Measurements from ENCODE around the gene C5orf52. TPM values are rescaled to one million over a fixed set of nuclear protein-coding genes. Genes with fewer than 3 reads are reported as not detected.

The C5orf52 gene
- not detected for total RNA-seq

DNA sequence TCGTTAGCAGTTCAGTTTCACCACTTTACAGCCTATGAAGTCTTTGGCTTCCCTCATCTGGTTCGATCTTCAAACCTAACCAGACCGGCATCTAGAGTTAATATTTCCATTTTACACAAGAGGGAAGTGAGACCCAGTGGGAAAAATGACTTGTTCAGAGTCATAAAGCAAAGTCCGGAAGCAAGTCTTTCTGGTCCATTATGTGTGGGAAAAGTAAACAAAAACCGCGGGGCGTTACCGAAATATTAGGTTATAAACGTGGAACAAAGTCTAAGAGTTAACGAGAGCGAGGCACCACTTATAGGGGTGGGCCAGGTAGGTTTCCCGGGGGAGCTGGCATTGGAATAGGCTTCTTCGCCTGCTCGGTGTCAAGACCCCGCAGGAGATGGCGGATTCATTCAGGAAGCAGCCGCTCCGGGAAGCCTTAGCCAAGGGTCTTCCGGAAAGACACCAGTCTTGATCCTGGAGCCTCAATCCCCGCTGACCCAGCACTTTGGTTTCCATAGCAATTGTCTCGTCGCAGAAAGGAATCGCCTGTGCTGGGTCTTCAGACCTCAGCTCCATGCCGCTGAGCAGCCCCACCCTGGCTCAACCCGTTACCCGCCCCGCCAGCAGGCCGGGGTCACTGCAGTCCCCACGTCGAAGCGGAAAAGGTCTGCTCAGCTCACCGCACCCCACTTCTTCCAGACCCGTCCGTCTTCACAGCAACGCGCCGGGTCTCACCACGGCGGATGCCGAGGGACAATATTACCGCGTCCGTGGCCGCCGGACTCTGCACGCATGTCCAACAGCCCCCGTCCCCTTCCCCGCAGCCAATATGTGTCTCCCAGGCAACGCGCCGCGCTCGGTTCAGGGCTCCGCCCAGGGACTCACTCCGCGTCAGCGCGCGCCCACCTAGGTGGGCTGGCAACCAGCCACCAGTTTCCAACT lies at the start of gene C5orf52:
Gene C5orf52, plus strand, starts transcription at position 872 of the 930 bp plus-strand sequence. CDS start 82 bp downstream, outside the sequence.
- DNase-seq (ENCODE audit: low spot score) (no peak), ATAC-seq (peak; percentile 68 to 77)
- peak within 1 kb of the TSS; percentile 97 for H3K4me3 Mint-ChIP-seq
- no peaks in the 10 kb centered on the region for H3K9me3 Mint-ChIP-seq
- H3K27ac Mint-ChIP-seq, result peak within 1 kb of the TSS; percentile 53 to 55
- H3K27me3 Mint-ChIP-seq, result peaks cover 20 to 29% of the 10 kb centered on the region in 2 donors
- peaks cover 26 to 27% of the 10 kb centered on the region in 2 donors for H3K4me1 Mint-ChIP-seq (ENCODE audit: low read depth in 2 of 2)
- H3K36me3 Mint-ChIP-seq, result peaks cover 5% of the 10 kb centered on the region

DNA sequence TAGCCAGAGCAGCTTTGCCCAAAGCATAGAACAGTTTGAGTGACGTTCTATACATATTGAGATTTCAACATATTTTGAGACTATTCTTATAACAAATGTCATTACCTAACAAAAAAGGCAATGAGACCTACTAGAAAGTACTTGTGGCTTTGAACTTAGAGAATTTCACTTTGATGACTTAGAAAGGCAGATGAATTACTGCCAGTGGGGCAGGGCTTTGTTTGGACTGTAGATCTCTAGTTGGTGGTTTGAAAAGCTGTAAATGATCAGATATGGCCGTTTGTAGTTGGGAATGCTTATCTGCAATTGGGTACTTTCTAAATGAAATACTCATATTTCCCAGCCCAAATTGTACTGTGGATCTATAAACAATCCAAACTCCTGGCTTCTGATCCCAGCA lies 47.2 kb upstream of the C5orf52 start:
- H3K4me3 Mint-ChIP-seq, result no peak overlapping the region
- DNase-seq (ENCODE audit: low spot score) (no peak), ATAC-seq (no peak)
- H3K27me3 Mint-ChIP-seq, result peaks cover 7 to 9% of the 10 kb centered on the region in 2 donors
- no peak overlapping the region for H3K27ac Mint-ChIP-seq
- H3K36me3 Mint-ChIP-seq, result peaks cover 17% of the 10 kb centered on the region
- peaks cover 3 to 4% of the 10 kb centered on the region in 2 donors for H3K4me1 Mint-ChIP-seq (ENCODE audit: low read depth in 2 of 2)
- no peaks in the 10 kb centered on the region for H3K9me3 Mint-ChIP-seq

DNA sequence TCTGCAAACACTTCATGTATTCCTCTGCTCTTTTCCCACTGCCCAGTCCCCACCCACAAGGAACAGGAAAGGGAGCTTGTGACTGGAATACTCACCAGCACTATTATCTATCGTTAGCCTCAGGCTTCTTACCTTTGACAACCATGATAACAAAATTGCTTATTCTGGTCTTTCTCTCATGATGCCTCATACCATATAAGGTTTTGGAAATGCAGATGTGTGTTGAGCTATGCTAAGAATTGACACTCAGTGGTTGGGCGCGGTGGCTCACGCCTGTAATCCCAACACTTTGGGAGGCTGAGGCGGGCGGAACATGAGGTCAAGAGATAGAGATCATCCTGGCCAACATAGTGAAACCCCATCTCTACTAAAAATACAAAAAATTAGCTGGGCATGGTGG lies 44.5 kb upstream of the C5orf52 start:
- Mint-ChIP-seq H3K4me3 (no peak overlapping the region), H3K36me3 (peaks cover 9% of the 10 kb centered on the region), H3K9me3 (peaks cover 3% of the 10 kb centered on the region), H3K27me3 (peaks cover 7 to 9% of the 10 kb centered on the region in 2 donors), H3K27ac (peak overlapping the region in 1 of 2 donors; percentile 31), H3K4me1 (ENCODE audit: low read depth in 2 of 2) (peaks cover 3 to 4% of the 10 kb centered on the region in 2 donors)
- ATAC-seq (no peak), DNase-seq (ENCODE audit: low spot score) (no peak)

DNA sequence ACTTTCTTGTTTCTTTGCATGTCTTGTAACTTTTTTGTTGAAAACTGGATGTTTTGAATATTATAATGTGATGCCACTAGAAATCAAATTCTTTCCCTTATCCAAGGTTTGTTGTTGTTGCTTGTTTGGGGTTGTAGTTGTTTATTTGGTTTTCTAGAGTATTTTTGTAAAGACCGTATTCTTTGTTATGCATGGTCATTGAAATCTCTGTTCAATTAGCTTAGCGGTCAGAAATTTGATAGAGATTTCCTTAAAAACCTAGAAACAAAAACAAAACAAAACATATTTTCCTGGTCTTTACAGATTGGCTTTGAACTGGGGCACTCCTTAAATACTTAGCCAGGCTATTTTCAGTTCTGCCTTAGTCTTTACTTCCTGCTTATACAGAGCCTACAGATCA lies 41.0 kb upstream of the C5orf52 start:
- Mint-ChIP-seq H3K27ac (no peak overlapping the region), H3K4me1 (ENCODE audit: low read depth in 2 of 2) (peaks cover 0 to 4% of the 10 kb centered on the region in 2 donors), H3K4me3 (no peak overlapping the region), H3K9me3 (peaks cover 3% of the 10 kb centered on the region), H3K36me3 (no peaks in the 10 kb centered on the region), H3K27me3 (peaks cover 0 to 3% of the 10 kb centered on the region in 2 donors)
- DNase-seq (ENCODE audit: low spot score) (no peak), ATAC-seq (no peak)

DNA sequence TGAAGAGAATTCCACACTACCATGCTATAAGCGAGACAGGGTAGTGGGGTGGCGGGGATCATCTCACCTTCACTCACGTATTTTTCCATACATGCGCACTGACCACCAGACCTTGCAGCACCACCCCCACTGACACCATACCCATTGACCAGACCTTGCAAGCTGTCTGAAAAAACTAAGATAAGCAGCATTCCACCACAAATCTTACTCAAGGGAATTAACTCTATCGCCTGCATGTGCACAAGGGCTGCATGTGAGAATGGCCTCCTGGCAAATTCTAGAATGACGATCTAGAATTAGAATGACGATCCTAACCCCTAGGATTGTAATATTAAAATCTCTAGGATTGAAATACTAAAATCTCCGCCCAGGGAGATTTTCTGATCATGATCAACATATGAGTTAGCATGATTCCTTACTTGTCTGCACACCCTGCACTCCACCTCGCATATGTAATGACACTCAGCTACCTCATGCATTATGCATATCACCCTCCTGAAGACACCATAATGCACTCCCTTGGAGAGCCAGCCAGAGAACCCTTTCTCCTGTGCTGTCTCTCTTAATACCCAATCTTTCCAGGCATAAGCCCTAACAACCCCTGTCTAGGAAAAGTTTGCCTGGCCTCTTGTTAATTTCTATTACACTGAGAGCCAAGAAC lies 30.8 kb upstream of the C5orf52 start:
- Mint-ChIP-seq H3K4me3 (no peak overlapping the region), H3K27ac (no peak overlapping the region), H3K4me1 (ENCODE audit: low read depth in 2 of 2) (peaks cover 0 to 3% of the 10 kb centered on the region in 2 donors), H3K36me3 (no peaks in the 10 kb centered on the region), H3K9me3 (no peaks in the 10 kb centered on the region), H3K27me3 (peaks cover 0 to 4% of the 10 kb centered on the region in 2 donors)
- no peak for ATAC-seq
- DNase-seq (ENCODE audit: low spot score), result no peak

DNA sequence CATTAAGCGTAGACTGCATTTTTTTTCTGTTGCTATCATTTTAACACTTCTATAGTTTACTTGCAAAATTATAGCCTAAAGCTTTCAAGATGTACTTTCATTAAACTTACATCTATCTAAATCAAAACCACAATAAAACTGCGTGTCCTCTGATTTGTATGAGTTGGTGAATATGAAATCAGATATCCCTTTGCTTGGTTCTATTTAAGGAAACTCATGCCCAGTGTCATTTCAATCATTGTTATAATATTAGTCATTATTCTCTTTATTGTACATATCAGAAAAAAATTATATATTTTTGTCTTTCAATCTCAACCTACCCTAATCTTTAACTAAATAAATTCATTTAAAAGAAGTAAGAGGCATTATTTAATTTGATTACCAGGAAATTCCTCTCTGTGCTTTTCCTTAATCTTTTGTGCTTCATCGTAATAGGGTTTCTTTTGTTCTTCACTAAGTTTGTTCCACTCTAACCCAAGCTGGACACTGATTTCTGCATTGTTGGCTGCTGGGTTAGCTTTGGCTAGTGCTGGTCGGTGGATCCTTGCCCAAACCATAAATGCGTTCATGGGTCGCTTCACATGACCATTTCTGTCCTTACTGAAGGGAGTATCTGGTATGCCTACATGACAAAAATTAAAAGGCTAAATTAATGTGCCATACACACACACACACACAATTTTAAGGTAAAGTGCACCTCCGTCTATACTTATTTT lies 22.9 kb upstream of the C5orf52 start:
- Mint-ChIP-seq H3K4me1 (ENCODE audit: low read depth in 2 of 2) (peaks cover 10 to 15% of the 10 kb centered on the region in 2 donors), H3K9me3 (peaks cover 6% of the 10 kb centered on the region), H3K4me3 (no peak overlapping the region), H3K27ac (no peak overlapping the region), H3K36me3 (peaks cover 10% of the 10 kb centered on the region), H3K27me3 (no peaks in the 10 kb centered on the region)
- DNase-seq (ENCODE audit: low spot score), result no peak
- ATAC-seq, result no peak

DNA sequence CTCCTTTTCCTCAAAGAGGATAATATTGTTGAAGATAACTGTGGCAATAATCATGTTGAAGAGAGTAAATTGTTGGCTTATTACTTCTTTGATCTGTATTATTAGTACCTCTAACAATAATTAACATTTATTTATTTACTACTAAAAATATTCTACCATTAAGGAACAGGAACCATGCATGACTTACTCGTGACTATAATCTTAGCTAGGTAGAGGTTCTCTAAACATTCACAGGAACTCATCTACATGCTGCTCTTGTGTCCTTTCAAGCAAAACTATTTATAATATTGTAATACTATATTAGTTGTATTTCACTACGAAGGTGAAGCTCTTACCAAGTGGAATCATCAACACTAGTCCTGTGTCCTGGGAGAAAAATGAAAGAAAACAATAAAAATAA lies 22.2 kb upstream of the C5orf52 start:
- Mint-ChIP-seq H3K9me3 (peaks cover 6% of the 10 kb centered on the region), H3K27ac (no peak overlapping the region), H3K27me3 (no peaks in the 10 kb centered on the region), H3K36me3 (peaks cover 13% of the 10 kb centered on the region), H3K4me1 (ENCODE audit: low read depth in 2 of 2) (peaks cover 10 to 15% of the 10 kb centered on the region in 2 donors), H3K4me3 (no peak overlapping the region)
- DNase-seq (ENCODE audit: low spot score) (no peak), ATAC-seq (no peak)

DNA sequence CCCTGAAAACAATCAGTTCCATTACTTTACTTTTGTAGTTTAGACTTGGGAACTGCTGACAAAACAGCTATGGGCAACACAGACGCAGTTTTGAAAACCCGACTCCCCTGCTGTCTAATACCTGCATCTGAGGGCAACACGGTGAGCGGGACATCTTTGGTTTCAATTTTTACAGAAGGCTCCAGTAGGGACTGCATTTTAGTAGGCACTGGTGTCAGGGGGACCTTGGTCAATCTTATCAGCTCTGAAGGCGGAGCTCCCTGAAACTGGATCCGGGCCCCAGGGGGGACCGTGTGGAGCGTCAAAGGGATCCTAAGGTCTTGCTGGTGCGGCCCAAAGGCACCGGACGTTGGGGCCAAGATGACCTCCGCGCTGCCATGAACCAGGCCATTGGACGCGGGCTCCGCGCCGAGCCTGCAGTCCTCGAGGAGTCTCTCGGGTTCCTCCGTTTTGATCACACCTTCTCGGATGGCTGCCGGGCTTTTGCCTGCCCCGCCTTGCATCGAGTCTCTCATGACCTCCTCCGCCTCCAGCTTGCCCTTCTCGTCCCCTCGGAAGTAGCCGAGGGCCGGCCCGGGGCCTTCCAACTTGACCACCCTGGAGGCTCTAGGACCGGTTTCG lies 20.2 kb upstream of the C5orf52 start:
- ATAC-seq, result no peak
- no peak overlapping the region for H3K4me3 Mint-ChIP-seq
- DNase-seq (ENCODE audit: low spot score), result no peak
- peaks cover 6% of the 10 kb centered on the region for H3K9me3 Mint-ChIP-seq
- peaks cover 13% of the 10 kb centered on the region for H3K36me3 Mint-ChIP-seq
- no peaks in the 10 kb centered on the region for H3K27me3 Mint-ChIP-seq
- peak overlapping the region in 1 of 2 donors; percentile 26 for H3K27ac Mint-ChIP-seq
- peaks cover 10 to 15% of the 10 kb centered on the region in 2 donors for H3K4me1 Mint-ChIP-seq (ENCODE audit: low read depth in 2 of 2)

DNA sequence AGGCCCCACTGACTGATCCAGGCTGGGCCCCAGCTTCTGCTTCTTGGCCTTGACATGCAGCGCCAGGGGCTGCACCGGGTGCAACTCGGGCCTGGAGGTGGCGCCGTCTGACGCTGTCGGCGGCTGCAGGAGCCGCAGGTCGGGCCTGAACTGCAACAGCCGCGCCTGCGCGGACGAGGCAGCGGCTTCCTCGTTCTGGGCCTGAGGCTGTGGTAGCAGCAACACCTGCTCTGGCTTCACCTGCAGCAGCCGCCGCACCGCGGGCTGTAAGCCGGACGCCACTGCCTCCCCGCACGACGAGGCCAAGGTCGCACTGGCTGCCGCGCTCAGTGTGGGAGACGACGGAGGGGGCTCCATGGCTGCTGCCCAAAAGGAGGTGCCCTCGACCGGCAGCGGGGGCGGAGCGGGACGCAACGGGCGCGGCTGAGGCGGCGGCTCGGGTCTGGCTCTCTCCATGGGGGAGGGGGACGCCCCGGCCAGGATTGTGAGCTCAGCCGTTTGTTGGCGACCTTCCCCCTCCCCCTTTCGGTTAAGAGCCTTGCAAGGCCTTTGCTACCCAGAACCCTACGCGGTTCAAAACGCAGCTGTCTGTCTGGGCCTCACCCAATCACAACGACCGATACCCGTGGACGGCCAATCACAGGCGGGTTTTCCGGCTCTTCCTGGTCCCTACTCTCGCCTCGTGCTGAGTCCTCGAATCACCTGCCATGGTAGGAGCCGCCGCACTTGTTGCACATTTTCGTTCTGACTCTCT lies 19.5 kb upstream of the C5orf52 start:
- H3K27ac Mint-ChIP-seq, result peak overlapping the region in 1 of 2 donors; percentile 41
- H3K9me3 Mint-ChIP-seq, result peaks cover 10% of the 10 kb centered on the region
- H3K4me1 Mint-ChIP-seq (ENCODE audit: low read depth in 2 of 2), result peaks cover 10 to 15% of the 10 kb centered on the region in 2 donors
- ATAC-seq (peak; percentile 95 to 97), DNase-seq (ENCODE audit: low spot score) (peak; percentile 82)
- H3K4me3 Mint-ChIP-seq, result peak overlapping the region; percentile 80
- no peaks in the 10 kb centered on the region for H3K27me3 Mint-ChIP-seq
- peaks cover 19% of the 10 kb centered on the region for H3K36me3 Mint-ChIP-seq

DNA sequence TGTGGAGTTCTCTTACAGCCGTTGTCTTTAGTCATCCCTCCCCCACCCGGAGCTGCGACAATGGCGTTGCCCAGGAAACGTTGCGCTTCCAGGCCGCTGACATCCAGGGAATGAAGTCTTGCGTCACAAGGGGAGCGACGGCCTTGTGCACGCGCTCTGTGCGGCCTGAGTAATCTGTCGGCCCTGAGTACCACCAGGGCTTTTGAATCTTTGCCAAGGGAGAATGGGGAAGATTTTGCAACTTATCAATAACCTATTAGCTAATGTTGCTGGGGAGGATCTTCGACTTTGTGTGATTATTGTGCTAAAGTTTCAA lies 19.0 kb upstream of the C5orf52 start, which contains the start of gene SOX30:
Gene SOX30, minus strand, starts transcription at position 62 of the 316 bp plus-strand sequence. CDS start 360 bp downstream, outside the sequence.
- Mint-ChIP-seq H3K36me3 (peaks cover 19% of the 10 kb centered on the region), H3K27ac (peak within 1 kb of the TSS in 1 of 2 donors; percentile 41), H3K27me3 (no peaks in the 10 kb centered on the region), H3K9me3 (peaks cover 10% of the 10 kb centered on the region), H3K4me1 (ENCODE audit: low read depth in 2 of 2) (peaks cover 10 to 15% of the 10 kb centered on the region in 2 donors), H3K4me3 (peak within 1 kb of the TSS; percentile 80)
- no peak for DNase-seq (ENCODE audit: low spot score)
- no peak for ATAC-seq

DNA sequence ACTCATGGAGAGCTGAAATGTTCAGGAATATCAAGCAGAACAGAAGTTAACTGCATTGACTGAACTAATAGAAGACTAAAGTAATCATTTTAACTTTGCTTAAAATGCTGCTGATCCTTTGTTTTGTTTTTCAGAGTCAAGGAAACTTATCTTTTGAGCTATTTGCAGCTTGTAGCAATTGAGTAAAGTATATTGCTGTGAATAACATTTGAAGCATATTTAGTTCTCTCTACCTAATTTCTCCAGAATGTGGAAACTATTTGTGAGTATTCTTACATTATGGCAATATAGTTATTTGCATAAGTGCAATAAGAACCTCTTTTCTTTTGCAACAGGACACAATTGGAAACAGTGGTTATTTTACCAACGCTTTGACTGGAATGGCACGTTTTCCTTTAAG lies 13.8 kb upstream of the C5orf52 start:
- no peaks in the 10 kb centered on the region for H3K27me3 Mint-ChIP-seq
- peaks cover 10% of the 10 kb centered on the region for H3K9me3 Mint-ChIP-seq
- H3K27ac Mint-ChIP-seq, result no peak overlapping the region
- no peak for DNase-seq (ENCODE audit: low spot score)
- no peak for ATAC-seq
- no peak overlapping the region for H3K4me3 Mint-ChIP-seq
- peaks cover 6% of the 10 kb centered on the region in 2 donors for H3K4me1 Mint-ChIP-seq (ENCODE audit: low read depth in 2 of 2)
- H3K36me3 Mint-ChIP-seq, result peaks cover 36% of the 10 kb centered on the region

DNA sequence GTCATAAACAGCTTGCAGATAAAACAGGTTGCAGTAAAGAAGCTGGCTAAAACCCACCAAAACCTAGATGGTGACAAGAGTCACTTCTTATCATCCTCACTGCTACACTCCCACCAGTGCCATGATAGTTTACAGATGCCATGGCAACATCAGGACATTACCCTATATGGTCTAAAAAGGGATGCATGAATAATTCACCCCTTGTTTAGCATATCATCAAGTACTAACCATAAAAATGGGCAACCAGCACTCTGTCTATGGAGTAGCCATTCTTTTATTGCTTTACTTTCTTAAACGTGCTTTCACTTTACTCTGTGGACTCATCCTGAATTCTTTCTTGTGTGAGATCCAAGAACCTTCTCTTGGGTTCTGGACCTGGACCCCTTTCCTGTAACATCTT lies 12.4 kb upstream of the C5orf52 start:
- peaks cover 4% of the 10 kb centered on the region for H3K9me3 Mint-ChIP-seq
- DNase-seq (ENCODE audit: low spot score), result no peak
- peaks cover 28% of the 10 kb centered on the region for H3K36me3 Mint-ChIP-seq
- H3K27ac Mint-ChIP-seq, result no peak overlapping the region
- no peaks in the 10 kb centered on the region for H3K27me3 Mint-ChIP-seq
- no peak overlapping the region for H3K4me3 Mint-ChIP-seq
- H3K4me1 Mint-ChIP-seq (ENCODE audit: low read depth in 2 of 2), result no peaks in the 10 kb centered on the region
- no peak for ATAC-seq
